HG02852 (cell line): ENCODE measurements around the gene SH2D2A.

Experiments
- ATAC-seq: cut with Tn5 transposase; IDR thresholded peaks from one replicate; pipeline ENCODE4 v1.9.1; 2021; ENCODE audit warnings: mild to moderate bottlenecking, moderate library complexity; ENCODE audit not compliant: unreplicated experiment

The SH2D2A gene

DNA sequence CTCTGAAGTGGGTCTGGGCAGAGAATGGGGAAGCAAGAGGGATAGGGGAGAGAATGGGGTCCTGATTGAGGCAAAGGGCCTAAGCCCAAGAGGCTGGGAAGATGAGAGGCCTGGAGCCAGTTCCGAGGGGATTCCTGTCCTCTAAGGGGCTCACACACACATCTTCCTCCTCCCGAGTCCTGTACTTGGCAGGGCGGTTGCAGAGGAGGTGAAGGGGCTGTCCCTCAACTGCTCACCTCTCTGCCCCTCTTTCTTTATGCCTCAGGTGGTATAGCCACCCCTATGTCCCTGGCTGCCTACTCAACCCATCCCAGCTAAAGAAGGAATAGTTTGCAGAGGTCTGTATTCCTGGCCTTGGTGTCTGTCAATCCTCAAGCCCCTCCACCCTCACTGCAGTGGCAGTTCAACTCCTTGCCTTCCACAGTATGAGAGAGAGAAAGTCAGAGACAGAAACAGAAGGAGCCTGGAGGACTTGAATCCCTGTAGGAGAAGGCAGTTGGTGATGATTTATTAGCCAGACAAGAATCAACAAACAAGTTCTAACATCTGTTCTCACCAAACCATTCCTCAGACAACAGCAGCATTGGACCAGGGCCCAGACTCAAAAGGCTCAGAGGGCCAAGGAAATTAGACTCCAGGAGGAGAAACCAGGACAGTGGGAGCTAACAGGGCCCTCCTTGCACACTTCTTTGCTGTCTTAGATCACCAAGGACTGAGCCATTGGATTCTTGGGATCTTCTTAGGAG lies 10.7 kb downstream of the SH2D2A start:
- no peak for ATAC-seq

DNA sequence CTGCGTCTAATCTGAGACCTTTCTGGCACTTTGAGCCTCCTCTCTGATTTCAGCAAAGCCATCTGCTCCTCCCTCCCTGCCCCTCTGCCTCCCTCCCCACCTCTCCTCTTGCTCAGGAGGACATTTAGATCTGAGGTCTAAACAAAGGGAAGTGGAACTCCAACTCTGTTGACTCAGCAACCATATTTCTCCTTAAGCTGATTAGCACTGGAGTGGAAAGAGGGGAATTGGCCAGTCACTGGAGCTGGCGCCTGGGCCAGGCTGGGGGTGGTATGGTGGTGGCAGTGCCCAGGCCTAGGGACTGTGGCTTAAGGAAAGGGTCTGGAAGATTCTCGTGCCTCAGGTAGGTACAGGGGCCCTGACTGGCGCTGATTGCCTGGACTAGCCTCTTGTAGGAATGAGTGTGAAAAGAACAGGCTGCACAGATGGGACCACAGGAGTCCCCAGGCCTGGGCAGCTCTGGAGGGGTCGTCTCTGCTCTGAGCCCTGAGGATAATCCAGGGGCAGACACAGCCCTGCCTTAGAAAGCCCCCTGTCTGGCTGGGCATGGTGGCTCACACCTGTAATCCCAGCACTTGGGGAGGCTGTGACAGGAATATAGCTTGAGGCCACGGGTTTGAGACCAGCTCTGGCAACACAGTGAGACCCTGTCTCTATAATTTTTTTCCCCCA lies 11.9 kb downstream of the SH2D2A start:
- no peak for ATAC-seq

DNA sequence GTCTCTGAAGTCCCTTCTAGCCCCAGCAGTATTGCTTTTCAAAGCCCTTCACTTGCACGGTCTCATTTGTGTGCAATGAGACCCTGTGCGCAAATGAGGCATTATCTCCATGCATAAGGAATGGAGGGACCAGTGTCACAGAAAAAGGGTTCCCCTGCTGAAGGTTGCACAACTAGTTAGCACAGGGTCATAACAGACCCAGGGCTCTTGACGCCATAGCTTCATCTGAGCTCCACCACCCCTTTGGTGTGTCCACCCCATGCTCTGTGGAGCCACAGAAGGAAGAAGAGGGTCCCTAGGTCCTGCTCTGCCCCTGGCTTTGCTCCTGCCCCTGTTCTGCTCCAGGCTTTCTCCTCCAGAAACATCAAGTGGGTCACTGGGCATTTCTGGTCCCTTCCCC lies 12.6 kb downstream of the SH2D2A start:
- no peak for ATAC-seq

DNA sequence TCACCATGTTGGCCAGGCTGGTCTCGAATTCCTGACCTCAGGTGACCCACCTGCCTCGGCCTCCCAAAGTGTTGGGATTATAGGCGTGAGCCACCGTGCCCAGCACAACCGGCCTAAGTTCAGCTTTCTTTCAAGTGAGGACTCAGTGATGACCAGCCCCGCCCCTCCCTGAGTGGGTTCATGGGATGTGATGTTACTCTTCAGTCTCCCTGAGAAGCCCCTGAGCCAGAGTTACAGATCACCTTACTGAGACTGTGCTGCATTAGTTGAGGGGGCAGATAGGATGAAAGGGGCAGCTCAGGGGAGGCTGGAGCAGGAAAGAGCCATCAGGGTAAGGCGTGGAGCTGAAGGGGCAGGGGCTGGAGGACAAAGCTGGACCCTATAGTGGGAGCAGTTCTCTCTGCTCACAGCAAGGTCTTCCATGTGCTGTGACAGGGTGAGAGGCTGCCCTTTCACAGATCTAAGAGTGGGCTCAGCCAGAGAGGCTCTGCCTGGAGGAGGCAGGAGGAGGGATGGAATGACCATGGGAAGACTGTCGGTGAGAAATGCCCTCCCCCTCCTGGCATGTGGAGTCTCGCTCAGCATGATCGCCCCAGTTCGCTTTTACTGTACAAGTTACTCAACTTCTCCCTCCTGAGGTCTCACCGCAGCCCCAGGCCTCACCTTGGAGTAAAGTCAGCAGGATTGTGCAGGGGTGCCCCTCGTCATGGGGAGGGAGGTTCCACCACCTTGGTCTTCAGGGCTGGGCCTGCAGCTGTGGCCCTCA lies 13.4 kb downstream of the SH2D2A start:
- ATAC-seq, result no peak

DNA sequence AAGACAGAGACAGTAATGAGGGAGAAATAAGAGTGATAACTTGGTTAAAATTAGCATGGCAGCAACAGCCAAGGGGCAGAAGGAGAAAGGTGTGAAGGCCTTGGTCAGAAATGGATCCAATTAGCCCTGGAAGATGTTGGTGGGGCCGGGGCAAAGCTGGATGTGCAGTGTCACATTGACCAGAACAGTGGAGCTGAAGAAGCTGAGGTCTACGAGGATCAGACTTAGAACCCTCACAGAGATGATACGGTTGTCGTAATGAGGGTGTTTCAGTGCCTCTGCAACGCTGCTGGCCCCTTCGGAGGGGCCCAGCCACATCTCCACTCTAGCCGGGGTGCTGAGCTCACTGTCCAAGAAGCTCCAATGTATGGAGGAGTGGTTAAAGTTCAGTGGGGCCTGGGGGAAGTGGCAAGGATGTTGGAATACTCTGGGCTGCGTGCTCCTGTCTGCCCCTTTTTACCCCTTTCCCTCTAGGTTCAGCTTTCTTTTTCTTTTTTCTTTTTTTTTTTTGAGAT lies 14.2 kb downstream of the SH2D2A start:
- no peak for ATAC-seq

DNA sequence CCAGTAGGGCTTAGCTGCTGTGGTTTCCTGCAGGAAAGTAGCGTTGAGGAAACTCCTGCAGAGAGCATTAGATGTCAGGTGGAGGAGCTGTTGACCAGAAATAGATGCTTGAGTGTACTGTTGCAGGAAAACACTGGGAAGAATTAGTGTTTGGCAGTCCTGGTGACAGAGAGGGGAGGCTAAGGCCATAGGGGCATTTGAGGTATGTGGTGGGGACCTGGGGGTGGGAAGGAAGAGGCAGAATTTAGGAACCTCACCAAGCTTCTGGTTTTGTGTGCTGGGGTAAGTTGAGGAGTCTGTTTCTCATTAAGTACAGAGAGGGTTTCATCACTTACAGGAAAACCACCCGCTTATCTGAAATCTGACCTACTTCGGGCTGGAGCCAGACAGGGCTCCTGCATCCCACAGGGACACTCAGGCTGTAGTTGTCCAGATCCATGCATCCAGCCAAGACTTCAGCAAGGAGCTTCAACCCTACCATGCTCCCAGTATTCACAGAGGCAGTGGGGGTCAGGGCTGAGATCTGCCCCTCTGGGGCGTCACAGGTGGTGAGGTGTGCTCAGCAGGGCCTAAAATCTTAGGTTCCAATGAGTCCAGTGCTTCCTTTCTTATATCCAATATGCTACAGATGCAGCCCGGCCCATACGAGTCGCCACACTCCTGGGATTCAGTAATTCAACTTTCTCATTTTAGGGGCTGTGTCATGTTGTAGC lies 15.1 kb downstream of the SH2D2A start:
- no peak for ATAC-seq

DNA sequence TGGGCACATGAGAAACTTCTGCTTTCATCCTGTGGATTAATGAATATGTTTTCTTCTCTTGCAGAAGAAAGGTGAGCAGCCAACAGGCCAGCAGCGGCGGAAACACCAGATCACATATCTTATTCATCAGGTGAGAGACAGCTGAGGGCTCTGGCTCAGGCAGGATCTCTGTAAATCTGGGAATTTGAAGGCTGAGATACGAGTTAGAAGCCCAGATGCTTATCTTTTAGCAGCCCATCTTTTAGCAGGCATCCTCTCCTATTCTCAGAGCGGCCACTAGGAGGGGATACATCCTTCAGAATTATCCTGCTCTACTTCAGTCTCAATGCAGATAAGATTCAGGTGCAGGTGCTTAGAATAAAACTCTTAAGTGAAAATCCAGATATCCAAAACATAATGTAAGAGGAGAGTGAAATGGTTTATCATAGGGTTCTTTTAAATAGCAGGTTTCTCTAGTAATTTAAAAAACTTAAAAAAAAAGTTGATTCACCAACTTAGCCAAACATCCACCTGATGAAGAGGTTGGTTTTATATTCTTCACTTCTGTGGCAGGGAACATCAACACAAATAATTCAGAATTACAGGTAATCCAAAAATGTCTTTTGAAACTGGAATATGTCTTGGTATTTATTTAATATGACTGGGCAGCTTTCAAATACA lies 19.3 kb downstream of the SH2D2A start:
- ATAC-seq, result no peak

DNA sequence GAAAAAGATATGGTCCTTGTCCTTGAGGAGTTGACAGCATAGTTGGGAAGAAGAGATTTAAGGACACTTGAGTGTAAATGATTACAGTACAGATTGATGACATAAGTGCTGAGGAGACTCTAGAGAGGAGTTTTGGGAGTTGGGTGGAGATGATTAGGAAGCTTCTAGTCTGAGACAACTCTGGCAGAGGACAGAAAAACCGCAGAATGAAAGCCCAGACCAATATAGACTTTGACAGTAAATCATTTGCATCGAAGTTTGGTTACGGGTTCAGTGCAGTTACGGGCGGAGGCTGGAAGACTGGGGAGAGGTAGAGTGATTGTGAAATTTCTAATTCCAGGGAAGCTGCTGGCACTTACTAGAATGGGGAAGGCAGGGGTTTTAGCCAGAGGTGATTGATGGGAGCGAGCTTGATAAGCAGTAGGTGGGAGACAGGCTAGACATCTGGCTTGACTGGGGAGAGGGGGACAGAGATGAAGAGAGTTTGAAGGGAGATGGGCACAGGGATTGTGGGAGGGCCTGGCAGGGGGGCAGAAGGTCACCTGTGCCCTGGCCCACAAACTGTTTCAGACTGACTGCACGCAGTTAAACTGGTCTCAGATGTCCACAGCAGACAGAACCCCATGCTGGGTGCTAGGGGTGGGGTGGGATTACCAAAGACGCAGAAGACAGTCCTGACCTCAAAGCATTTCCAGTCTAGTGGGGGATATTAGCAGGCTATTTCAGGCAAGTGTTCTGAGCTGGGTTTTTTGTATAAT lies 20.1 kb downstream of the SH2D2A start:
- ATAC-seq, result no peak

DNA sequence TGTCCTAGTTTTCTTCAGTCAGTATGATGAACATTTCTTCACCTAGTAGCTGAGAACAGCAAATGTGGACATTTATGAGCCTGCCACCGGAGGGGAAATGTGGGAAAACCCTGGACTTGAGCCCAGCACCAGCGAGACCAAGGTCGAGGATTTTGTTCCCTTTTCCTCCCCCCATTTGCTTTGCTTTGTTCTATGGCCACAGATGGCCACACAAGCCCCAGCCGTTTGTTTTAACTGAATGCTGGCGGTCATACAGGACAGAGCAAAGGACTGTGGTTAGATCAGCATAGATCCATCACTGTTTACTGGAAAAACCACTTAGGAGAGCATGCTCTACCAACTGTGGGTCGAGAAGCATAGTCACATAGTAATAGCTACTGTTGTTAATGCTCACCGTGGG lies 20.9 kb downstream of the SH2D2A start:
- ATAC-seq, result no peak

DNA sequence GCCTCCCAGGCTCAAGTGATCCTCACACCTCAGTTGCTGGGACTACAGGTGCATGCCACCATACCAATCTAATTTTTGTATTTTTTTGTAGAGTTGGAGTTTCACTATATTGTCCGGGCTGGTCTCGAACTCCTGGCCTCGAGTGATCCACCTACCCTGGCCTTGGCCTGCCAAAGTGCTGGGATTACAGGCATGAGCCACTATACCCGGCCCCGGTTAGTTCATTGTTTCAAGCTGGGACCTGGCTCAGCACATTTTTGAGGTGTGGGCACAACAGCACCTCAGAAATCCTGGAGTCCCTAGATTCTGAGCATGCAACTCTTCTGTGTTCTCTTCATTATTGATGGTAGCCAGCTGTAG lies 21.3 kb downstream of the SH2D2A start:
- ATAC-seq, result no peak

DNA sequence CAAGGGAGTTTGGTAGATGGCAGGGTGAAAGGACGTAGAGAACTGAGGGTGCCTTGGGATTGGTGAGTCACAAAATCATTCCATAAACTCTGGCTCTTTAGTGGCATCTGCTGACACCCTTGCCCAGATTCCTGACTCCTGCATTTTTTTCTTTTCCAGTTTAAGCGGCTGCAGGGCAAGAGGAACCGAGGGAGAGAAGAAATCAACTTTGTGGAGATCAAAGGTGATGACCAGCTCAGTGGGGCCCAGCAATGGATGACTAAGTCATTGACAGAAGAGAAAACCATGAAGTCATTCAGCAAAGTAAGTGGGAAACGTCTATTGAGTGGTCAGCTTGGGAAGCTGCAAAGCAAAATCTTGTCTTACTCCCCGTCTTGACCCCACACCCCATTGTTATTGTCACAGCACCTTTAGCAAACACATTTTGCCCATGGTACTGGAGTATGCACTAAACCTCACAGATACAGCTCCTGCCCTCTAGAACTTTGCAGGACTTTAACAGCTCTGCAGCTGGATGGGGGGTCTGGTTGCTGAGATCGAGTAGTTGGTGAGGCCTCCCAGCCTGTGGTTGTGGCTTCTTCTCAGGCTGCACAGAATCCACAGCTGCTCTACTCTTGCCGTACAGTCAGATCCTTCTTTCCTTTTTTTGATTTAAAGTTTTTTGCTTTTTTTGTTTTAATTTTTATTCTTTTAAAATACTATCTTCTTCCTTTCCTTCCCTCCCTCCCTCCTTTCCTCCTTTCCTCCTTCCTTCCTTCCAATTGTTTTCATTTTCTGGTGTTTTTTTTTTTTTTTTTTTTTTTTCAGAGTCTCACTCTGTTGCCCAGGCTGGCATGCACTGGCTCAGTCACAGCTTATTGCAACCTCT lies 21.9 kb downstream of the SH2D2A start:
- ATAC-seq, result no peak

DNA sequence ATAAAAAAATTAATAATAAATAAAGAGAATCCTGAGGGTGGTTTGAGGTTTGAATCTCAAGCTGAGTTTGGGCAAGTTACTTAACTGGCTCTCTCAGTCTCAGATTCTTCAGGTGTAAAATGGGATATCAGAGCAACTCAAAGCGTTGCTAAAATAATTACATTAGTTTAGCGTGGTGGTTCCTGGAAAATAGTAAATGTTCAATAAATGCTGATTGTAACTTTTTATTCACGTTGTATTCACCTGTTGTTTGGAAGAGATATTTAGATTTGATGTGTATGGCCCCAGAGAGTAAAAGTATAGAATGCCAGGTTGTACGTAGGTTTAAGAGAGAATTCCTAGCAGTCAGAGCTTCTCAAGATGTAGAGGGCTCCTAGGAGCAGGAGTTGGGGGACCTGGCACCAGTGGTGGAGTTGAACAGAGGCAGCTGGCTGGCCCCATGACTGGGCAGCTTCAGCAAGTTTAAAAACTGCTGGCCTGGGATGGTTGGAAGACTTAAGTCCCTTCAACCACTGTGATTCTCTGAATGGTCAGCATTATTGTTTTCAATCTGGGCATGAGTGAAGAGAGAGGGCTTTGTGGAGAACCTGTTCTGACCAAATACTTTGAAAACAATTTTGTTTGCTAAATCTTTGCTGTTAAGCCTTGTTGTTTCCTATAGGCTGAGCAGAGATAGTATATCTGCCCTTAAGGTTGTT lies 26.9 kb downstream of the SH2D2A start:
- no peak for ATAC-seq

DNA sequence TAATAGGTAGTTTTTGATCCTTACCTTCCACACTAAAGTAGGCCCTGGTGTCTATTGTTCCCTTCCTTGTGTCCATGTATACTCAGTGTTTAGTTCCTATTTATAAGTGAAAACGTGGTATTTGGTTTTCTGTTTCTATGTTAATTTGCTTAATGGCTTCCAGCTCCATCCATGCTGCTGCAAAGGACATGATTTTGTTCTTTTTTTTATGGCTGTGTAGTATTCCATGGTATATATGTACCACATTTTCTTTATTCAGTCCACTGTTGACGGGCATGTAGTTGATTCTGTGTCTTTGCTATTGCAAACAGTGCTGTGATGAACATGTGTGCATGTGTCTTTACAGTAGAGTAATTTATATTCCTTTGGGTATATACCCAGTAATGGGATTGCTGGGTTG lies 28.5 kb downstream of the SH2D2A start:
- ATAC-seq, result no peak

DNA sequence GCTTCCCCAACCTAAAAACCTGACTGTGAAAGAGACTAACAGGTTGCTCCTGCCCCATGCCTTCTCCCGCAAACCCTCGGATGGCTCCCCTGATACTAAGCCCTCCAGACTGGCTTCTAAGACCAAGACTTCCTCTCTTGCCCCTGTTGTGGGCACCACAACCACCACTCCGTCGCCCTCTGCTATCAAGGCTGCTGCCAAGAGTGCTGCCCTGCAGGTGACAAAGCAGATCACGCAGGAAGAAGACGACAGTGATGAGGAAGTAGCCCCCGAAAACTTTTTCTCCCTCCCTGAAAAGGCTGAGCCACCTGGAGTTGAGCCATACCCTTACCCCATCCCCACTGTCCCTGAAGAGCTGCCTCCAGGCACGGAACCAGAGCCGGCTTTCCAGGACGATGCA lies 30.0 kb downstream of the SH2D2A start:
- no peak for ATAC-seq

DNA sequence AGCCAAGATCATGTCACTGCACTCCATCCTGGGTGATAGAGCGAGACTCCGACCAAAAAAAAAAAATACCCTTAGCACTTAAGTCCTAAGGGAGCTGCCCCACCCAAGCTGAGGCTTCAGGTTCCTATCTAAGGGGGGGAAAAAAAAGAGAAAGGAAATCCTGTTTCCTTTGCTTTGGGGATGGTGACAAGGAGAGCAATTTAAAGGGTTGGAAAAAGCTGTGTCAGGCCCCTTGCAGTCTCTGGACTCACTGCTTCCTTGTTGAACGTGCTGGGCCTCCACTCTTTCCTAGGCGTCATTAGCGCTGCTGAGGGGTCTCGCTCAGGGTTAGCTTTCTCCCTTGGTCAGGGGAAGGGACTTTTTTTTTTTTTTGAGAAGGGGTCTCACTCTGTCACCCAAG lies 31.2 kb downstream of the SH2D2A start:
- no peak for ATAC-seq

DNA sequence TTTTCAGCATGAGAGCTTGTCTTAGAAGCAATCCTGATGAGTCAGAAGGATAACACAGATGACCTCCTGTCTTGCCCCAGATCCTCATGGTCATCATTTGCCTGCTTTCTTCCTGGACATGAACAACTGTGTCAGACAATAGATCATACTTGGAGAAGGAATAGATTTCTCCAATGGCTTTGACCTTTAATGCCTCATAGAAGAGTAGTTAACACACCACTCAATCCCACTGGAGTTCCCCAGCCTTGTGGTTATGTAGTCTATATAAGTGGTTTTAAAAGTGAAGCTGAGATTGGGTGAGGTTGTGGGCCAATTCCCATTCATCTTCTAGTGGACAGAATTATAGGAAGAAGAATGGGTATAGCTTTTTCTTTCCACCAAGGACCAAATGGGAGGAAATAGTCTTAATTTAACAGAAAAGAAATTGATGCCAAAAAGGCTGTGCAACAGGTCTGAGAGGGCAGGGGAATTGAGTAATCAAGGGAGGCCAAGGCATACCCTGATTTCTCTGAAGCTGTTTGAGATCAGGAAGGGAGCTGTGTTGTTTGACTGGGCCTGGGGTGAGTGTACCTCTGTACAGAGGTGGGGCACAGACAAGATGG lies 35.0 kb downstream of the SH2D2A start:
- ATAC-seq, result no peak

DNA sequence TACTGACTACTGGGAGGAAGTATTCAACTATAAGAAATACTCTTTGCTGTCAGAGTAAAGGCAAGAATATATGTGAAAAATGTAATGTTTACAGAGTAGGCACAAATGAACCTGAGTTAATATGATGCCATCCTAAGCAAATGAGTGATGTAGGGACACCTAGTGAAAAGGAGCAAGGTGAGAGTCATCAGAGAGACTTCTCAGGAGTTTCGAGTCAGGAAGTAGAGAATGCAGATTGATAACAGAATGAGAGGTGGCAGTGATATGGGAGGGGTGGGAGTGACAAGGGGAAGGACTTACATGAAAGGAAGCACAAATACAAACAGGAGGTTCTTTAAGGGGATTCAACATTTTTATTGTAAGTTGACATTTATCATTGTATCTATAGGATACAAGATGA lies 39.1 kb downstream of the SH2D2A start:
- ATAC-seq, result no peak

DNA sequence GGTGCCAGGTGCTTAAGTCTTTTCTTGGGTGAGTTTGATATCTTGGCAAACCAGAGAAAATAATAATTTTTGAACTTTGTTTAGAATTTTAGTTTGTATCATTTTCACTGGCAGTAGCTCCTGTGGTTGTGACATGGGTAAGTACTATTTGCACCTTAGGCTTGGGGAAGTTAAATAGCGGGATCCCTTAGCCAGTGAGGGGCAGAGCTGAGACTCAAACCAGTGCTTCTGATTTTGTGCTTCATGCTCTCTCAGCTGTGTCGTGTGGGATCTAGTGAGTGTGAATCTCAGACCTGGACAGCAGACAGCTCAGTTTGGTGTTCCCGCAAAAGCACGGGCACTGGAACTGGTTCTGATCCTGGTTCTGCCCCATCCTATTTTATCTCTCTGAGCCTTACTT lies 39.7 kb downstream of the SH2D2A start:
- ATAC-seq, result no peak
